Breast epithelium (tissue), 3 donors: Measurements from ENCODE around the gene TMEM187.

Experiments used
- CTCF ChIP-seq, 3 donors: fragments of 450-650 bp; IDR thresholded peaks; one replicate each; pipeline ENCODE4 v1.5.1; 2016 to 2017; ENCODE audit warnings: antibody characterized with exemption in 3 of 3, mild to moderate bottlenecking in 3 of 3, moderate library complexity in 3 of 3
- POLR2AphosphoS5 ChIP-seq, 3 donors: sonication (generic); formaldehyde crosslinking; IDR thresholded peaks; one replicate each; pipeline ENCODE4 v1.6.1; 2017; ENCODE audit warnings: antibody characterized with exemption in 3 of 3

- TF ChIP-seq POLR2AphosphoS5 (IDR thresholded peaks at IDR 0.05) (no peak), CTCF (IDR thresholded peaks at IDR 0.05) (no peak)
Measured at GRCh38 chrX:153939573-153939972, 33.0 kb upstream of the TMEM187 start.
